Body of pancreas (tissue), 4 donors: ENCODE measurements around the gene NEXMIF. TPM values are rescaled to one million over a fixed set of nuclear protein-coding genes. Genes with fewer than 3 reads are reported as not detected.
A peak's percentile ranks its signal among the peaks of the same experiment; 100 is the strongest.
"Not testable (repeated sequence)": the region's sequence is repeated elsewhere in the genome, so short reads cannot be mapped to it uniquely, and the experiment has no call there.

Experiments
- ATAC-seq: fragments of 150-250 bp; one replicate; pipeline ENCODE4 v1.9.1; 2016
- DNase-seq, 4 donors: peaks; one replicate each; pipeline ENCODE4 v3.0.0-alpha.2; 2019
- H3K27ac ChIP-seq, 4 donors: fragments of 200-600 bp; sonication (generic); 1 replicate in 3 of 4; 2 replicates in 1 of 4; pipeline versions ENCODE4 v1.5.1 to v1.6.1; 2016 to 2019; ENCODE audit warnings: mild to moderate bottlenecking in 1 of 4, mixed read lengths in 1 of 4, moderate library complexity in 1 of 4
- H3K27me3 ChIP-seq, 2 donors: fragments of 200-600 bp; sonication (generic); one replicate each; pipeline ENCODE4 v1.6.0; 2016; ENCODE audit warnings: mild to moderate bottlenecking in 1 of 2
- H3K36me3 ChIP-seq, 2 donors: fragments of 200-600 bp; sonication (generic); replicated peaks in 1 of 2; 2 replicates each; pipeline ENCODE4 v1.5.1; 2016; ENCODE audit warnings: low read depth in 2 of 2; ENCODE audit not compliant: insufficient read depth in 1 of 2
- H3K4me1 ChIP-seq: fragments of 200-600 bp; sonication (generic); one replicate; pipeline ENCODE4 v1.6.0; 2016
- H3K4me3 ChIP-seq, 2 donors: fragments of 200-600 bp; sonication (generic); 1 replicate in 1 of 2; 2 replicates in 1 of 2; pipeline ENCODE4 v1.5.1; 2016 to 2019
- H3K9me3 ChIP-seq, 3 donors: fragments of 200-600 bp; sonication (generic); 1 replicate in 2 of 3; 2 replicates in 1 of 3; pipeline ENCODE4 v1.5.1; 2016
- CTCF ChIP-seq, 7 experiments: fragments of 450-650 bp in 4 of 7; fragments of 200-600 bp in 3 of 7; sonication (generic) in 3 of 7; IDR thresholded peaks; one replicate each; pipeline ENCODE4 v1.5.1; 2016 to 2019; ENCODE audit warnings: antibody characterized with exemption in 7 of 7
- POLR2A ChIP-seq, 3 donors: fragments of 450-650 bp; IDR thresholded peaks; one replicate each; pipeline ENCODE4 v1.6.1; 2016; ENCODE audit warnings: antibody characterized with exemption in 3 of 3, mild to moderate bottlenecking in 2 of 3
- WGBS, 2 donors: methylation state at CpG; one replicate each; pipeline ENCODE4 v1.1.5; 2017; 5-methylcytosine and 5-hydroxymethylcytosine counted together
- intact Hi-C: fragments of 100-400 bp; cut with DNase I; formaldehyde crosslinking; loops from one replicate; pipeline ENCODE4 v1.15.1; 2023
- total RNA-seq, 2 donors: library from RNA; depleted of rRNA; stranded (reverse); fragments of >200 nt; gene quantifications; one replicate each; pipeline ENCODE4 v1.1.0, GENCODE V29; 2016

The NEXMIF gene
- 1 to 10 TPM; 2.3 to 2.9 TPM for total RNA-seq

DNA sequence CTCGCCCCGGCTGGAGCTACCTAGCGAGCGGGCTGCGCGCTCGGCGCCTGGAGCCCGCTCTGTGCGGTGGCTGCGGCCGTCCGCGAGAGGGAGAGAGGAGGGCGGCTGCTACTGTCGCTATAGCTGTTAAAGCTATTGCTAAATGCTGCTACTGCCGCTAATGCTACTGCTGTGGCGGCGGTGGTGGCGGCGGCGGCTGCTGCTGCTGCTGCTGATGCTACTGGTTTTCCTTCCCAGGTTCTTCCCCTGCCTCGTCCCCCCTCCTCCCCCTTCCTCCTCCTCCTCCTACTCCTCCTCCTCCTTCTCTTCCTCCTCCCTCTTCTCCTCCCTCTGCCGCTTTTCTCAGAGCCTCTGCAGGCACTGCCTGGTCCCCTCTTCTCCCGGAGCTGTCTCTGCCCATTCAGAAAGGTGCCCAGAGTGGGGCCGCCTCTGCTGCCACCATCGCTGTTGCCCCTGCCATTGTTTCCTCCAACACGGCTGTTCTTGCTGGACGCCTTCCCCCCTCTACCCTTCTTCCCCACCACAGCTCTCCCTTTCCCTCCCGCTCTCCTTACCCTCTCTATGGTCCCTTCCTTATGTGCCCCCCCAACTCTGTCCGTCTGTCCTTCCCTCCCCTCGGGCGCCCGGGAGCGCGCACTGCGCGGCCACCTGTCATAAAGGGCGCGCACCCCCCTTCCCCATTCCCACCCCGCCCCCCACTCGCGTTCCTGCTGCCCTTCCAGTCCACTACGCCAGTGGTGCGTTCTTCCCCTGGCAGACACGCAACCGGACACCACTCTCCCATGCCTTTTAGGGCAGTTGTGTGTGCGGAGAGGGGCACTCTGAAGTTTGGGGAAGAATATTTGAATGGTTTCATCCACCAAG, at the start of gene NEXMIF:
NEXMIF (minus strand) TSS at position 228 of the 864 bp plus-strand sequence.
- Histone ChIP-seq H3K27ac (peak within 1 kb of the TSS; percentile 54 to 82 (median 80)), H3K9me3 (no peaks in the 10 kb centered on the region), H3K36me3 (no peaks in the 10 kb centered on the region), H3K4me3 (peak within 1 kb of the TSS; percentile 13 to 25), H3K4me1 (no peaks in the 10 kb centered on the region), H3K27me3 (no peaks in the 10 kb centered on the region)
- intact Hi-C loops = no loop called here
- ATAC-seq (peak; percentile 70), DNase-seq (peak in 3 of 4 donors; percentile 30 to 53 (median 40))
- TF ChIP-seq POLR2A (IDR thresholded peaks at IDR 0.05) = peak in 1 of 3 donors; percentile 23
- TF ChIP-seq CTCF (IDR thresholded peaks at IDR 0.05) = peak in 4 of 7 experiments; percentile 21 to 29 (median 26)
- WGBS, 2 donors = 7 to 11% methylated on average over 18 to 30 of the region's 48 CpGs

DNA sequence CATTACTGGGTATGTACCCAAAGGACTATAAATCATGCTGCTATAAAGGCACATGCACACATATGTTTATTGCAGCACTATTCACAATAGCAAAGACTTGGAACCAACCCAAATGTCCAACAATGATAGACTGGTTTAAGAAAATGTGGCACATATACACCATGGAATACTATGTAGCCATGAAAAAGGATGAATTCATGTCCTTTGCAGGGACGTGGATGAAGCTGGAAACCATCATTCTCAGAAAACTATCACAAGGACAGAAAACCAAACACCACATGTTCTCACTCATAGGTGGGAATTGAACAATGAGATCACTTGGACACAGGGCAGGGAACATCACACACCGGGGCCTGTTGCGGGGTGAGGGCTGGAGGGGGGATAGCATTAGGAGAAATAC, 36.7 kb upstream of the NEXMIF start:
- 61 to 68% methylated on average over 3 of the region's 3 CpGs for WGBS, 2 donors
- H3K4me1 ChIP-seq, ATAC-seq, H3K27ac ChIP-seq, H3K4me3 ChIP-seq, intact Hi-C loops, H3K36me3 ChIP-seq, H3K9me3 ChIP-seq, H3K27me3 ChIP-seq, DNase-seq: not testable (repeated sequence)

DNA sequence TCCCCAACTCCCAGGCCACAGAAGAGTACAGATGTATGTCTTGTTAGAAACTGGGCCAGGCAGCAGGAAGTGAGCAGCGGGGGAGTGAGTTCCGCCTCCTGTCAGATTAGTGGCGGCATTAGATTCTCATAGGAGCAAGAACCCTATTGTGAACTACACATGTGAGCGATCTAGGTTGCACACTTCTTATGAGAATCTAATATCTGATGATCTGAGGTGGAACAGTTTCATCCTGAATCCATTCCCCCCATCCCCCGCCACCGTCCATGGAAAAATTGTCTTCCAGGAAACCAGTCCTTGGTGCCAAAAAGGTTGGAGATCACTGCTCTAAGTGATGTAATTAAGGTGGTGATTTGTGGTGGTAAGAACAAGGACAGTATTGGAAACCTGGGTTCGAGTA, 24.5 kb upstream of the NEXMIF start:
- Histone ChIP-seq H3K36me3 (no peaks in the 10 kb centered on the region), H3K27ac (no peak overlapping the region), H3K9me3 (no peaks in the 10 kb centered on the region), H3K27me3 (no peaks in the 10 kb centered on the region), H3K4me3 (no peak overlapping the region), H3K4me1 (no peaks in the 10 kb centered on the region)
- intact Hi-C loops = no loop called here
- 62 to 75% methylated on average over 4 to 5 of the region's 7 CpGs for WGBS, 2 donors
- TF ChIP-seq CTCF (IDR thresholded peaks at IDR 0.05) (no peak), POLR2A (IDR thresholded peaks at IDR 0.05) (no peak)
- DNase-seq (no peak), ATAC-seq (no peak)

- no peaks in the 10 kb centered on the region for H3K4me1 ChIP-seq
- H3K4me3 ChIP-seq = no peak overlapping the region
- intact Hi-C loops = no loop called here
- no peaks in the 10 kb centered on the region for H3K27me3 ChIP-seq
- H3K9me3 ChIP-seq = no peaks in the 10 kb centered on the region
- H3K27ac ChIP-seq = no peak overlapping the region
- WGBS, 2 donors = 38 to 50% methylated on average over 1 of the region's 1 CpG
- no peak for TF ChIP-seq POLR2A (IDR thresholded peaks at IDR 0.05)
- no peak for DNase-seq
- no peak for ATAC-seq
- H3K36me3 ChIP-seq = no peaks in the 10 kb centered on the region
Observed at GRCh38 chrX:74940414-74940813, 15.2 kb upstream of the NEXMIF start.

- DNase-seq (no peak), ATAC-seq (no peak)
- no peak overlapping the region for H3K4me3 ChIP-seq
- TF ChIP-seq POLR2A (IDR thresholded peaks at IDR 0.05) (no peak), CTCF (IDR thresholded peaks at IDR 0.05) (no peak)
- H3K36me3 ChIP-seq = no peaks in the 10 kb centered on the region
- H3K27me3 ChIP-seq = no peaks in the 10 kb centered on the region
- no peaks in the 10 kb centered on the region for H3K4me1 ChIP-seq
- no peaks in the 10 kb centered on the region for H3K9me3 ChIP-seq
- no peak overlapping the region for H3K27ac ChIP-seq
- intact Hi-C loops = no loop called here
- WGBS, 2 donors = 29% methylated on average over 1 of the region's 2 CpGs; no CpG with 5 or more reads in 1 of the 2 donors
Observed at GRCh38 chrX:74931214-74931613, 6.0 kb upstream of the NEXMIF start.
